KMS-11 (cell line): ENCODE measurements around the gene PODNL1.
A peak's percentile ranks its signal among the peaks of the same experiment; 100 is the strongest.

Experiments
- H2AFZ ChIP-seq: fragments of 200-600 bp; sonication (generic); 2 replicates; pipeline ENCODE4 v1.6.1; 2016; ENCODE audit warnings: antibody characterized with exemption, mixed run types, low read depth
- H3K27ac ChIP-seq: fragments of 200-600 bp; sonication (generic); 2 replicates; pipeline ENCODE4 v1.6.1; 2016; ENCODE audit warnings: mild to moderate bottlenecking, mixed run types
- H3K27me3 ChIP-seq: fragments of 200-600 bp; sonication (generic); 2 replicates; pipeline ENCODE4 v1.6.1; 2017; ENCODE audit warnings: mild to moderate bottlenecking, low read depth, mixed run types, moderate library complexity; ENCODE audit not compliant: insufficient read depth
- H3K36me3 ChIP-seq: fragments of 200-600 bp; sonication (generic); 2 replicates; pipeline ENCODE4 v1.6.1; 2017; ENCODE audit warnings: mild to moderate bottlenecking, mixed run types; ENCODE audit not compliant: insufficient read depth
- H3K4me1 ChIP-seq: fragments of 200-600 bp; sonication (generic); 2 replicates; pipeline ENCODE4 v1.6.1; 2016; ENCODE audit warnings: mild to moderate bottlenecking, low read depth, mixed run types; ENCODE audit not compliant: poor library complexity, severe bottlenecking
- H3K4me2 ChIP-seq: fragments of 200-600 bp; sonication (generic); 2 replicates; pipeline ENCODE4 v1.7.0; 2016; ENCODE audit warnings: mild to moderate bottlenecking, mixed run types
- H3K4me3 ChIP-seq: fragments of 200-600 bp; sonication (generic); IDR thresholded peaks from 2 replicates; pipeline ENCODE4 v1.6.1; 2017; ENCODE audit warnings: low read depth, low read length, mixed read lengths; ENCODE audit not compliant: insufficient read depth
- H3K79me2 ChIP-seq: fragments of 200-600 bp; sonication (generic); 2 replicates; pipeline ENCODE4 v1.6.1; 2016; ENCODE audit warnings: low read depth, mixed run types; ENCODE audit not compliant: insufficient read depth
- H3K9ac ChIP-seq: fragments of 200-600 bp; sonication (generic); 2 replicates; pipeline ENCODE4 v1.6.1; 2016; ENCODE audit warnings: mild to moderate bottlenecking, mixed run types
- H4K20me1 ChIP-seq: fragments of 200-600 bp; sonication (generic); 2 replicates; pipeline ENCODE4 v1.6.1; 2016; ENCODE audit warnings: mild to moderate bottlenecking, mixed run types; ENCODE audit not compliant: insufficient read depth
- TF ChIP-seq, protein P1 (sequence below): fragments of 200-600 bp; sonication (generic); conservative IDR thresholded peaks from 2 replicates; pipeline ENCODE4 v1.6.1; 2017; ENCODE audit warnings: low read depth, mild to moderate bottlenecking, antibody characterized with exemption, low read length, moderate library complexity, mixed read lengths

PODNL1 gene

GRCh38 chr19:13952154-13952930, 14.1 kb upstream of the PODNL1 start, which contains the start of gene DCAF15:
Gene DCAF15, plus strand, starts transcription at chr19:13952509. Its CDS starts 4 bp downstream, at chr19:13952513.
- H3K4me3 ChIP-seq = no peak within 1 kb of the TSS
- H3K27ac ChIP-seq = peak within 1 kb of the TSS; percentile 58
- H3K4me1 ChIP-seq = peaks cover 7% of the 10 kb centered on the region
- H3K9ac ChIP-seq = peak within 1 kb of the TSS; percentile 75; the same call in 1 of the 2 replicates
- no peaks in the 10 kb centered on the region for H3K36me3 ChIP-seq
- TF ChIP-seq, protein P1, sequence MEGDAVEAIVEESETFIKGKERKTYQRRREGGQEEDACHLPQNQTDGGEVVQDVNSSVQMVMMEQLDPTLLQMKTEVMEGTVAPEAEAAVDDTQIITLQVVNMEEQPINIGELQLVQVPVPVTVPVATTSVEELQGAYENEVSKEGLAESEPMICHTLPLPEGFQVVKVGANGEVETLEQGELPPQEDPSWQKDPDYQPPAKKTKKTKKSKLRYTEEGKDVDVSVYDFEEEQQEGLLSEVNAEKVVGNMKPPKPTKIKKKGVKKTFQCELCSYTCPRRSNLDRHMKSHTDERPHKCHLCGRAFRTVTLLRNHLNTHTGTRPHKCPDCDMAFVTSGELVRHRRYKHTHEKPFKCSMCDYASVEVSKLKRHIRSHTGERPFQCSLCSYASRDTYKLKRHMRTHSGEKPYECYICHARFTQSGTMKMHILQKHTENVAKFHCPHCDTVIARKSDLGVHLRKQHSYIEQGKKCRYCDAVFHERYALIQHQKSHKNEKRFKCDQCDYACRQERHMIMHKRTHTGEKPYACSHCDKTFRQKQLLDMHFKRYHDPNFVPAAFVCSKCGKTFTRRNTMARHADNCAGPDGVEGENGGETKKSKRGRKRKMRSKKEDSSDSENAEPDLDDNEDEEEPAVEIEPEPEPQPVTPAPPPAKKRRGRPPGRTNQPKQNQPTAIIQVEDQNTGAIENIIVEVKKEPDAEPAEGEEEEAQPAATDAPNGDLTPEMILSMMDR = no peak
- H3K4me2 ChIP-seq = peak within 1 kb of the TSS; percentile 82
- H3K27me3 ChIP-seq = no peaks in the 10 kb centered on the region
- no peaks in the 10 kb centered on the region for H4K20me1 ChIP-seq
- peaks cover 10% of the 10 kb centered on the region; the same call in 1 of the 2 replicates for H3K79me2 ChIP-seq
- H2AFZ ChIP-seq = peak within 1 kb of the TSS; percentile 89

DNA sequence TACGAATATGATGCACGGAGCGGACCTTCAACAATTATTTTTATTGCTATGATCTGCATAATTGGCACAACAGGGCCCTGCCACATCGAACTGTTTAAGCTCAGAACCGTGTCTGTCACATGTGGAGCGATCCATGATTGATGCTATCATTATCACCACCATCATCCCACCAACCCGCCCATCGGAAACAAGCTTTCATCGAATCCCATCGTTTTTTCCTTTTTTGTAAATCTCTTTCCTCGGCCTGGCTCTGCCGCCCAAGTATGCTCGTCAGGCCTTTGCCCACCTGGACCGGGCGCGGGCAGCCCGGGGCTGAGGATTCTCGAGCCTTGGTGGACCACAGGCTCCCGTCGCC, 13.6 kb upstream of the PODNL1 start:
- Histone ChIP-seq H3K4me2 (peak overlapping the region; percentile 44), H3K36me3 (no peaks in the 10 kb centered on the region), H3K79me2 (peaks cover 10% of the 10 kb centered on the region; the same call in 1 of the 2 replicates), H3K27me3 (no peaks in the 10 kb centered on the region), H3K9ac (no peak overlapping the region), H4K20me1 (no peaks in the 10 kb centered on the region), H3K27ac (no peak overlapping the region), H3K4me3 (no peak overlapping the region), H3K4me1 (peaks cover 7% of the 10 kb centered on the region), H2AFZ (peak overlapping the region; percentile 89)
- TF ChIP-seq, protein P1 = no peak

- Histone ChIP-seq H3K79me2 (peaks cover 10% of the 10 kb centered on the region; the same call in 1 of the 2 replicates), H3K27ac (no peak overlapping the region), H3K9ac (no peak overlapping the region), H3K4me3 (no peak overlapping the region), H3K4me2 (no peak overlapping the region), H3K36me3 (no peaks in the 10 kb centered on the region), H4K20me1 (no peaks in the 10 kb centered on the region), H2AFZ (no peak overlapping the region), H3K27me3 (no peaks in the 10 kb centered on the region), H3K4me1 (peaks cover 7% of the 10 kb centered on the region)
- TF ChIP-seq, protein P1 = no peak
Observed at GRCh38 chr19:13951043-13951442, 12.8 kb upstream of the PODNL1 start.

DNA sequence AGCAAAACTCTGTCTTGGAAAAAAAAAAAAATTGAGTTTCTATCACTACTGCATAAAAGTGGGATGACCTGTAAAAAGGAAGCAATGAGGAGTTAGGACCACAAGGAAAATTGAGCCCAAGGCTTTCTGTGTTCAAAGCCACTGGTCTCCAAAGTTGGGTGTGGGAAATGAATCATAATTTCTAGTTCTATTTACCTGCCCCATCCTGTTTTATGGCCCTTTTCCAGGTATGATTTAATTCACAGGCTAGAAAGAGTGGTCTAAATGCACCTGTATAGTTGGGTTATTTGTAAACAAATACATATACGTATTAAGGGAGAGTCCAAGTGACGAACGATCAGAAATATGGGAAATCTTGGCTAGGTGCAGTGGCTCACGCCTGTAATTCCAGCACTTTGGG, 8.2 kb upstream of the PODNL1 start:
- H4K20me1 ChIP-seq = no peaks in the 10 kb centered on the region
- H3K79me2 ChIP-seq = no peaks in the 10 kb centered on the region
- no peaks in the 10 kb centered on the region for H3K4me1 ChIP-seq
- H3K27ac ChIP-seq = no peak overlapping the region
- no peaks in the 10 kb centered on the region for H3K36me3 ChIP-seq
- TF ChIP-seq, protein P1 = no peak
- no peak overlapping the region for H3K9ac ChIP-seq
- no peaks in the 10 kb centered on the region for H3K27me3 ChIP-seq
- no peak overlapping the region for H2AFZ ChIP-seq
- H3K4me3 ChIP-seq = no peak overlapping the region
- no peak overlapping the region for H3K4me2 ChIP-seq
